GM18499 (cell line): ENCODE results near the gene MALAT1.

Experiments used
- ATAC-seq: cut with Tn5 transposase; IDR thresholded peaks from one replicate; pipeline ENCODE4 v1.9.1; 2021; ENCODE audit warnings: moderate number of reproducible peaks; ENCODE audit not compliant: insufficient read depth, unreplicated experiment

MALAT1 gene

DNA sequence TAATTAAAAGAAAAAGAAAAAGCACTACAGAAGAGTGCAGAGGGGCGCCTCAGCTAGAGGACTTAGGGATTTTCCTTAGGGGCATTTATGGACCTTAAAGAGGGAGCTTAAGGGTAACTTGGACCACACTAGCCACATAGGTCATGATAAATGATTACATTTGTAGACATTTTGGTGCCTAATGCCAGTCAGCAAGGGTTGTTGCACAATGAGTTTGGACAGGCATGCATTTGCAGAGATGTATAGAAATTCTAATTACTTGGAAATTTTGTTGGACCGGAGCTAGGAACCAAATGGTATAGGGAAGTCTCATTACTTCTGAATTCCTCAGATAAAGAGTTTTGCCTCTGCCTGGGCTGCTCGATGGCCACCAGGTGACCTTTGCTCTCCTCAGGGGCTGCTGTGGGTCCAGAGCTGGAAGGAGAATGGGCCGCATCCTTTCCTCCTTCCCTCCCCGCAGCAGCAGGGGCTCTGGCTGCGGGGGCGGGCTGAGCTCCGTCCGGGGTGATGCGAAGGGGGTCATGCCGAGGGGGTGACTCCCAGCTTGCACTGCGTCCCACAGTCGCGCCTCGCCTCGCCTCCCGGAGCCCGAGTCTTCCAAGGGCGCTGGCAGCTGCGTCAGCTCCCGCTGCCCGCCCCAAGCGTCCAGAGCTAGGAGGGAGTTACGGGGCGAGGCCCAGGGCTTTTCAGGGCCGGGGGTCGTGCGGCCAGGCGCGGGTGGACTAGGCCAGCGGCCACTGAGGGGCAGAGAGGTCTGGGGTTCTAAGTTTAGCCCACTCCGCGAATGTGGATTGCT, 20.3 kb upstream of the MALAT1 start:
- no peak for ATAC-seq

GRCh38 chr11:65479184-65480145, 19.4 kb upstream of the MALAT1 start:
- no peak for ATAC-seq

- no peak for ATAC-seq
Measured at GRCh38 chr11:65482306-65482850, 16.5 kb upstream of the MALAT1 start.

DNA sequence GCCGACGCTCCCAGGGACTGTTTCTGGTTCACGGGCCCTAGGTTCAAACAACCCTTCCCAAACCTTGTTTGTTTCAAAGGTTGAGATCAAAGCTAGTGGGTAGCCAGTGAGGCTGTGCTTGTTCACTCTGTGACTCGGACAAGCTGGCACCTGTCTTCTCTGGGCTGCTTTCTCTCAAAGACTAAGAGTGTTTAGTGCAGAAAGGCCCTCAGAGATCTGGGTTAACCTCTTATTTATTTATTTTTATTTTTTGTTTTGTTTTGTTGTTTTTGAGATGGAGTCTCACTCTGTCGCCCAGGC, 13.0 kb upstream of the MALAT1 start:
- ATAC-seq: no peak

- ATAC-seq: no peak
Measured at GRCh38 chr11:65486570-65487466, 12.0 kb upstream of the MALAT1 start.

GRCh38 chr11:65487467-65488272, 11.2 kb upstream of the MALAT1 start:
- ATAC-seq: no peak

GRCh38 chr11:65488273-65489034, 10.4 kb upstream of the MALAT1 start:
- no peak for ATAC-seq

DNA sequence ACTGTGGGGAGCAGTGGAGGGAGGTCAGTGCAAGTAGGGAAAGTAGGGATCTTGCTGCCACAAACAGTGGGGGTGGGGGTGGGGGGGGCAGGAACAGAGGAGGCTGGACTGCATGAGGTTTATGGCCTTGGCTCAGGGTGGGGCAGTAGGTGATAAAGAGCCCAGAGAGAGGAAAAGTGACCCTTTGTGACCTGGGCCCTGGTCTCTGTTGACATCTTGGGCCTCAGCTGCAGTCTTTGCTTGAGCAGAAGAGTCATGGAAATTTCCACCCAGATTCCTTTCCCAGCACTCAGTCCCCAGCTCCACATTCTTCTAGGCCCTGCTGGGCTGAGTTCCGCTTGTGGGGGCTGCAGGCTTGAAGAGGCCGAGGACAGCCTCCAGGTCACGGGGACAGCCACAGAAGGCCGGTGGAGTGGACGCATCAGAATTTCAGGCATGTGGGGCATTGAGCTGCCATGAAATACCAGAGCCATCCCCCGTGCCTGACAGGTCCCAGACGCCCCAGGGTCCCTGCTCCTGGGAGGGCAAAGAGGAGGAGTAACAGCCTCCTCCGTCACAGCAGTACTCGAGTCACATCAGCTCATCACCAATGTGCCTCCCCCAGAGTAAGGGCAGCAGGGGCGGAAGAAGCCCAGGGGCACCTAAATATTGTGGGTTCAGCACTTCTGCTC, 9.7 kb upstream of the MALAT1 start:
- ATAC-seq: no peak

GRCh38 chr11:65489706-65490320, 9.0 kb upstream of the MALAT1 start:
- no peak for ATAC-seq

DNA sequence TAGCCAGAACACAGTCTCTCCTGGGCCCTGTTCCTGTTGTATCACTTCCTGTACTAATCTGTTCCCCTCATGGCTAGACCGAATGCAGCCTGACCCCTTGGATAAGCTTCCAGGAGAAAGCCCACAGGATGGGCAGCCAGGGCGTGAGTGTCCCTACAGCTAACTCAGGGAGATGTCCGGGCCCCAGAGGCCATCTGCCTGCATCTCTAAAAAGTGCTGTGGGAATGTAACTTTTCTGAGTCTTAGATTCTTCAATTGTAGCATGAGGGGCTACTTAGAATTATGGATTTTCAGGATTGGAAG, 7.7 kb upstream of the MALAT1 start:
- no peak for ATAC-seq

DNA sequence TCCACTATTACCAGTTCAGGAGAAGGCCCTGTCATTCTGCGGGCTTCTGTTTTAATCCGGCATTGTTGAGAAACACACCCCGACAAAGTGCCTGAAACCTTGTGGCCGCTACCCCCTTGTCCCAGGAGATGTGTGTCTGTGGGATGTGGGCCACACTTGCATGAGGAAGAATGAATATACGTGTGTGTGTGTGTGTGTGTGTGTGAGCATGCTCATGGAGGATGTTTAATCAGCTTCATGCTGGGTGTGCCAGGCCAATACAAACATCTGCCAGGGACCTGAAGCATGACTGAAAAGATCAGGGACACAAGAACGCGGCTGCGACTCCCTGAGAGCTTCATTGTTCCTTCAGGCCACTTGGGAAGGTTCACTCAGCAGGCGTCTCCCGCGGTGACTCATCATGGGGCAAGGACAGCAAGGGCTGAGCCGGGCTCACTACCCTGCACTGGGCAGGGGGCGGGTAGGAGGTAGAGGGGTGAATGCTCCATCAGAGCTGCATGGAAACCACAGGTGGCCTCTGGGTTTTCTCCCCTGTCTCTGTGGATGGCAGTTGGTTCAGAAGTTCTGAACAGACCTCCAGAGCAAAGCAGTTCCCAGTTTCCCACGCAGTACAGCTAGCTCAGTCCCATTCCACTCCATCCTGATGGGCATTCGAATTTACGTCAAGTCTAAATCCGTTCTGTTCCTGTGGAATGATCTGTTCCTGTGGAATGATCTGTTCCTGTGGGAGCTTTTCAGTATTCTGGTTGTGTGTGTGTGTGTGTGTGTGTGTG, 7.0 kb upstream of the MALAT1 start:
- no peak for ATAC-seq

- ATAC-seq: no peak
Measured at GRCh38 chr11:65492387-65492636, 6.5 kb upstream of the MALAT1 start.

DNA sequence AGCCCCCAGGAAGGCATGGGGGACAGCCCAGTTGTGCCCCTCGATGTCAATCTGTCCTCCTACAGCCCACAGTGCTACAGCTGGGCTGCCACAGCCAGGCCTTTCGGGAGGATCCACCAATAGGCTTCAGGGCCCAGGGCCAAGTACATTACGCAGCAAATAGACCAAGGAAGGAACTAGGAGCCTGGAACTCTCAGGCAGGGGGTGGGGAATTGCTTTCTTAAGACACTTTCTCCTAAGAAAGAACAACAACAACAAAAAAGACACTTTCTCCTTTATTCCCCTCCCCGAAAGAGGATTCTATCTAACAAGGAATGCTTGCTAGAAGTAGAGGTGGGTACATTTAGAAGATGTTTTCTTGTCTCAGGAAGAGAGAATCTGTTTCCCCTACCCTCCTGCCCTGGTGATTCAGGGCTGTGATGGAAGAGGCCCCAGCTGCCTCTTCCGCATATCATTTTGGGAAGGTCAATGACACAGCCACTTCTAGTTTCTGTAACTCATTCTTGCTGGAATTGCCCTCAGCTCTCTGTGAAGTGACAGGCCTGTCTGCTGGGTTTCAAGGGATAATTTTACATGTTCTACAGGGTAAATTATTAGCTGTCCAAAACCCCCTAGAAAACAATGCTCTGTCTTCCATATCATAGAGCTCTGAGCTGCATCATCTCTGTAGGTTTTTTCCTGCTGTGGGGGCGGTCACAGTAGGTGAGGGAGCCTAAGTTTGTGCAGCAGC, 6.0 kb upstream of the MALAT1 start:
- ATAC-seq: no peak

- no peak for ATAC-seq
Measured at GRCh38 chr11:65493367-65494176, 5.3 kb upstream of the MALAT1 start.

GRCh38 chr11:65496304-65497140, 2.3 kb upstream of the MALAT1 start:
- no peak for ATAC-seq
